Neuronal stem cell (in vitro differentiated cells): ENCODE measurements around the gene AFG1L.

Experiments
- DNase-seq: peaks from one replicate; pipeline ENCODE4 v3.0.0-alpha.2; 2013; ENCODE audit warnings: low spot score
- H2AFZ ChIP-seq: one replicate; pipeline ENCODE4 v1.6.1; 2013; ENCODE audit warnings: mild to moderate bottlenecking, low read length, inconsistent platforms
- H2AK5ac ChIP-seq: 2 replicates; pipeline ENCODE4 v1.6.1; 2013; ENCODE audit warnings: low read depth, mild to moderate bottlenecking, inconsistent platforms, low read length, moderate library complexity, mixed read lengths
- H2BK120ac ChIP-seq: 2 replicates; pipeline ENCODE4 v1.6.1; 2013; ENCODE audit warnings: low read depth, mild to moderate bottlenecking, inconsistent platforms, low read length, moderate library complexity, mixed read lengths
- H2BK12ac ChIP-seq: one replicate; pipeline ENCODE4 v1.6.1; 2013; ENCODE audit warnings: low read length, inconsistent platforms
- H2BK15ac ChIP-seq: 2 replicates; pipeline ENCODE4 v1.6.1; 2013; ENCODE audit warnings: mild to moderate bottlenecking, low read length, inconsistent platforms, mixed read lengths
- H2BK5ac ChIP-seq: one replicate; pipeline ENCODE4 v1.6.1; 2013; ENCODE audit warnings: inconsistent platforms, mild to moderate bottlenecking, low read length, moderate library complexity
- H3K14ac ChIP-seq: one replicate; pipeline ENCODE4 v1.6.1; 2013; ENCODE audit warnings: low read length, inconsistent platforms
- H3K18ac ChIP-seq: 2 replicates; pipeline ENCODE4 v1.6.1; 2013; ENCODE audit warnings: low read length, inconsistent platforms
- H3K23ac ChIP-seq: 2 replicates; pipeline ENCODE4 v1.6.1; 2013; ENCODE audit warnings: low read depth, mild to moderate bottlenecking, mixed read lengths, low read length, inconsistent platforms; ENCODE audit not compliant: poor library complexity
- H3K27ac ChIP-seq: replicated peaks from 3 replicates; pipeline ENCODE4 v1.5.1; 2013; ENCODE audit warnings: low read length, inconsistent platforms
- H3K27me3 ChIP-seq, 3 experiments: 2 replicates each; pipeline ENCODE4 v1.6.1; 2013; ENCODE audit warnings: low read length in 3 of 3, mild to moderate bottlenecking in 2 of 3, inconsistent platforms in 1 of 3, low read depth in 1 of 3, mixed read lengths in 1 of 3, moderate library complexity in 1 of 3; ENCODE audit not compliant: control insufficient read depth in 3 of 3, insufficient read depth in 3 of 3
- H3K36me3 ChIP-seq, 2 donors: replicated peaks in 1 of 2; 2 replicates each; pipeline ENCODE4 v1.6.1; 2013; ENCODE audit warnings: low read length in 2 of 2; ENCODE audit not compliant: control insufficient read depth in 2 of 2, insufficient read depth in 2 of 2
- H3K4ac ChIP-seq: 2 replicates; pipeline ENCODE4 v1.6.1; 2013; ENCODE audit warnings: inconsistent platforms, mild to moderate bottlenecking, low read length, moderate library complexity
- H3K4me1 ChIP-seq, 2 donors: 1 replicate in 1 of 2; 2 replicates in 1 of 2; pipeline ENCODE4 v1.6.1; 2013; ENCODE audit warnings: low read length in 2 of 2, low read depth in 1 of 2; ENCODE audit not compliant: control insufficient read depth in 2 of 2, insufficient read depth in 1 of 2
- H3K4me2 ChIP-seq: one replicate; pipeline ENCODE4 v1.6.1; 2013; ENCODE audit warnings: mild to moderate bottlenecking, low read length, inconsistent platforms; ENCODE audit not compliant: insufficient read depth, poor library complexity, severe bottlenecking
- H3K4me3 ChIP-seq, 2 donors: 2 replicates each; pipeline ENCODE4 v1.5.1; 2013; ENCODE audit warnings: low read length in 2 of 2, mild to moderate bottlenecking in 2 of 2, inconsistent platforms in 1 of 2, moderate library complexity in 1 of 2
- H3K79me1 ChIP-seq: one replicate; pipeline ENCODE4 v1.6.1; 2013; ENCODE audit warnings: low read depth, mild to moderate bottlenecking, inconsistent platforms, low read length, moderate library complexity
- H3K9ac ChIP-seq: one replicate; pipeline ENCODE4 v1.6.1; 2013; ENCODE audit warnings: mild to moderate bottlenecking, low read depth, low read length, inconsistent platforms; ENCODE audit not compliant: poor library complexity
- H3K9me3 ChIP-seq, 2 donors: replicated peaks in 1 of 2; 2 replicates each; pipeline versions ENCODE3 to v1.6.1; 2013; ENCODE audit warnings: low read length in 2 of 2, mild to moderate bottlenecking in 2 of 2, inconsistent platforms in 1 of 2, low read depth in 1 of 2, mixed read lengths in 1 of 2, moderate library complexity in 1 of 2; ENCODE audit not compliant: control insufficient read depth in 2 of 2, insufficient read depth in 1 of 2
- H4K8ac ChIP-seq: one replicate; pipeline ENCODE4 v1.6.1; 2013; ENCODE audit warnings: low read depth, mild to moderate bottlenecking, inconsistent platforms, low read length, moderate library complexity
- H4K91ac ChIP-seq: one replicate; pipeline ENCODE4 v1.6.1; 2013; ENCODE audit warnings: low read length, low read depth, mild to moderate bottlenecking, inconsistent platforms; ENCODE audit not compliant: poor library complexity
- WGBS, 2 donors: extraction: QIAGEN DNeasy Blood & Tissue Kit; methylation state at CpG; one replicate each; pipeline ENCODE4 v1.1.7; 2013; ENCODE audit warnings: missing lambda C conversion rate in 2 of 2, mixed read lengths in 1 of 2; ENCODE audit not compliant: insufficient read length in 2 of 2, insufficient replicate concordance in 1 of 2; ENCODE audit errors: extremely low coverage in 2 of 2; 5-methylcytosine and 5-hydroxymethylcytosine counted together

AFG1L gene

GRCh38 chr6:108565091-108565766 is 270.4 kb downstream of the AFG1L start:
- H3K4me3 ChIP-seq, result no peak overlapping the region
- H2BK120ac ChIP-seq, result no peak overlapping the region
- H3K4me2 ChIP-seq, result no peak overlapping the region
- no peak for DNase-seq
- no peak overlapping the region for H3K9ac ChIP-seq
- H3K4me1 ChIP-seq, result peaks cover 0 to 8% of the 10 kb centered on the region in 2 donors
- no peak overlapping the region for H3K27ac ChIP-seq
- H3K36me3 ChIP-seq, result peaks cover 5 to 52% of the 10 kb centered on the region in 2 donors
- no peak overlapping the region for H3K4ac ChIP-seq
- no peak overlapping the region for H4K91ac ChIP-seq
- H3K14ac ChIP-seq, result no peak overlapping the region
- no peak overlapping the region for H2AK5ac ChIP-seq
- peaks cover 9% of the 10 kb centered on the region for H3K79me1 ChIP-seq
- H4K8ac ChIP-seq, result no peak overlapping the region
- H3K23ac ChIP-seq, result no peak overlapping the region
- H3K27me3 ChIP-seq, result peaks cover 0 to 9% (median 0%) of the 10 kb centered on the region in 3 experiments
- WGBS, 2 donors, result no CpG with 5 or more reads among the region's 4 CpGs
- no peak overlapping the region for H3K18ac ChIP-seq
- H3K9me3 ChIP-seq, result peaks cover 0 to 10% of the 10 kb centered on the region in 2 donors
- no peak overlapping the region for H2BK12ac ChIP-seq
- H2AFZ ChIP-seq, result no peak overlapping the region
- no peak overlapping the region for H2BK15ac ChIP-seq
- no peak overlapping the region for H2BK5ac ChIP-seq

- H3K27me3 ChIP-seq, result peaks cover 0 to 9% (median 0%) of the 10 kb centered on the region in 3 experiments
- peaks cover 0 to 8% of the 10 kb centered on the region in 2 donors for H3K4me1 ChIP-seq
- no peak overlapping the region for H2BK5ac ChIP-seq
- no peak overlapping the region for H4K91ac ChIP-seq
- H3K27ac ChIP-seq, result no peak overlapping the region
- no peak for DNase-seq
- H2BK12ac ChIP-seq, result no peak overlapping the region
- H3K9ac ChIP-seq, result no peak overlapping the region
- H2BK120ac ChIP-seq, result no peak overlapping the region
- no peak overlapping the region for H3K18ac ChIP-seq
- peaks cover 7 to 59% of the 10 kb centered on the region in 2 donors for H3K36me3 ChIP-seq
- H3K4ac ChIP-seq, result no peak overlapping the region
- H3K4me2 ChIP-seq, result no peak overlapping the region
- peaks cover 9% of the 10 kb centered on the region for H3K79me1 ChIP-seq
- H3K9me3 ChIP-seq, result peaks cover 0 to 10% of the 10 kb centered on the region in 2 donors
- H2AFZ ChIP-seq, result no peak overlapping the region
- H4K8ac ChIP-seq, result no peak overlapping the region
- H3K4me3 ChIP-seq, result no peak overlapping the region
- no peak overlapping the region for H2BK15ac ChIP-seq
- no peak overlapping the region for H2AK5ac ChIP-seq
- no peak overlapping the region for H3K23ac ChIP-seq
- H3K14ac ChIP-seq, result no peak overlapping the region
- WGBS, 2 donors, result no CpG with 5 or more reads among the region's 4 CpGs
Measured at GRCh38 chr6:108565893-108566292, 271.0 kb downstream of the AFG1L start.

- no peak overlapping the region for H3K4me3 ChIP-seq
- H3K4me1 ChIP-seq, result peaks cover 0 to 8% of the 10 kb centered on the region in 2 donors
- no peak overlapping the region for H3K9ac ChIP-seq
- H2AFZ ChIP-seq, result no peak overlapping the region
- H3K18ac ChIP-seq, result no peak overlapping the region
- no peak overlapping the region for H3K4ac ChIP-seq
- H3K36me3 ChIP-seq, result peaks cover 7 to 64% of the 10 kb centered on the region in 2 donors
- H3K9me3 ChIP-seq, result peaks cover 0 to 10% of the 10 kb centered on the region in 2 donors
- H3K27ac ChIP-seq, result no peak overlapping the region
- no peak overlapping the region for H4K91ac ChIP-seq
- no peak overlapping the region for H2BK12ac ChIP-seq
- H4K8ac ChIP-seq, result no peak overlapping the region
- no peak overlapping the region for H3K14ac ChIP-seq
- H3K79me1 ChIP-seq, result peaks cover 9% of the 10 kb centered on the region
- H2AK5ac ChIP-seq, result no peak overlapping the region
- DNase-seq, result no peak
- no peak overlapping the region for H2BK15ac ChIP-seq
- no peak overlapping the region for H2BK5ac ChIP-seq
- no peak overlapping the region for H2BK120ac ChIP-seq
- H3K23ac ChIP-seq, result no peak overlapping the region
- H3K4me2 ChIP-seq, result no peak overlapping the region
- H3K27me3 ChIP-seq, result peaks cover 0 to 9% (median 0%) of the 10 kb centered on the region in 3 experiments
Measured at GRCh38 chr6:108566406-108566805, 271.6 kb downstream of the AFG1L start.

- no peak for DNase-seq
- Histone ChIP-seq H3K4me3 (no peak overlapping the region), H2AK5ac (no peak overlapping the region), H3K4me2 (no peak overlapping the region), H3K9me3 (no peaks in the 10 kb centered on the region), H3K4me1 (peaks cover 0 to 2% of the 10 kb centered on the region in 2 donors), H3K9ac (no peak overlapping the region), H4K91ac (no peak overlapping the region), H3K79me1 (no peaks in the 10 kb centered on the region), H2AFZ (no peak overlapping the region), H3K4ac (no peak overlapping the region), H2BK15ac (no peak overlapping the region), H2BK5ac (no peak overlapping the region), H3K23ac (no peak overlapping the region), H3K36me3 (peaks cover 10 to 65% of the 10 kb centered on the region in 2 donors), H4K8ac (no peak overlapping the region), H3K27ac (no peak overlapping the region), H2BK12ac (no peak overlapping the region), H3K27me3 (no peaks in the 10 kb centered on the region), H3K18ac (no peak overlapping the region), H2BK120ac (no peak overlapping the region), H3K14ac (no peak overlapping the region)
- WGBS, 2 donors, result no CpG with 5 or more reads among the region's 5 CpGs
Measured at GRCh38 chr6:108568101-108568500, 273.2 kb downstream of the AFG1L start.
